WTC11 (cell line): ENCODE results near the gene ALG8. TPM values are rescaled to one million over a fixed set of nuclear protein-coding genes. Genes with fewer than 3 reads are reported as not detected.

ENCODE experiments used
- ATAC-seq: fragments of 200-7000 bp; cut with Tn5 transposase; 2 replicates; pipeline ENCODE4 v1.10.0; 2021; ENCODE audit warnings: mild to moderate bottlenecking, moderate library complexity
- CTCF ChIA-PET: fragments of 300-600 bp; sonication (Branson Sonifier 250); formaldehyde crosslinking; loops from one replicate; lab custom pipeline; 2021; ENCODE audit warnings: antibody characterized with exemption; lab: Charles Lee
- POLR2A ChIA-PET: fragments of 350-600 bp; sonication (Branson Sonifier 250); formaldehyde crosslinking; loops from one replicate; lab custom pipeline; 2021; ENCODE audit warnings: antibody characterized with exemption; lab: Charles Lee
- DNase-seq: peaks from one replicate; pipeline ENCODE4 v3.0.0; 2021; ENCODE audit warnings: low spot score
- H3K27ac Mint-ChIP-seq: 2 replicates; pipeline ENCODE4 v1.8.0; 2021; ENCODE audit warnings: mixed read lengths
- H3K27me3 Mint-ChIP-seq: 2 replicates; pipeline ENCODE4 v1.8.0; 2021; ENCODE audit warnings: low read depth, mild to moderate bottlenecking, moderate library complexity, mixed read lengths
- H3K36me3 Mint-ChIP-seq: 2 replicates; pipeline ENCODE4 v1.8.0; 2021; ENCODE audit warnings: mixed read lengths
- H3K4me1 Mint-ChIP-seq: 2 replicates; pipeline ENCODE4 v1.8.0; 2022; ENCODE audit warnings: mixed read lengths
- H3K4me3 Mint-ChIP-seq: 2 replicates; pipeline ENCODE4 v1.8.0; 2021; ENCODE audit warnings: mild to moderate bottlenecking, moderate library complexity, mixed read lengths
- H3K9me3 Mint-ChIP-seq: 2 replicates; pipeline ENCODE4 v1.8.0; 2021; ENCODE audit warnings: mixed read lengths
- ATF1 ChIP-seq: sonication (generic); formaldehyde crosslinking; IDR thresholded peaks from 2 replicates; pipeline ENCODE4 v1.8.1; 2023; ENCODE audit warnings: mild to moderate bottlenecking, moderate library complexity, missing genetic modification reagents
- ELF4 ChIP-seq: sonication (generic); formaldehyde crosslinking; IDR thresholded peaks from 2 replicates; pipeline ENCODE4 v1.8.1; 2022; ENCODE audit warnings: low read depth, mild to moderate bottlenecking, moderate library complexity, missing genetic modification reagents
- ESRRA ChIP-seq: sonication (generic); formaldehyde crosslinking; IDR thresholded peaks from 2 replicates; pipeline ENCODE4 v1.8.1; 2022; ENCODE audit warnings: mild to moderate bottlenecking, missing genetic modification reagents, borderline replicate concordance
- FOXK1 ChIP-seq: sonication (generic); formaldehyde crosslinking; IDR thresholded peaks from 2 replicates; pipeline ENCODE4 v1.8.0; 2022; ENCODE audit warnings: mild to moderate bottlenecking, moderate library complexity, missing genetic modification reagents
- GABPB1 ChIP-seq: sonication (generic); formaldehyde crosslinking; IDR thresholded peaks from 2 replicates; pipeline ENCODE4 v1.8.1; 2023; ENCODE audit warnings: mild to moderate bottlenecking, missing genetic modification reagents
- IRF1 ChIP-seq: sonication (generic); formaldehyde crosslinking; IDR thresholded peaks from 2 replicates; pipeline ENCODE4 v1.8.0; 2023; ENCODE audit warnings: missing genetic modification reagents
- JAZF1 ChIP-seq: fragments of 250-450 bp; sonication (Bioruptor Pico); IDR thresholded peaks from 2 replicates; pipeline ENCODE4 v1.9.0; 2021; ENCODE audit warnings: moderate library complexity, mild to moderate bottlenecking, inconsistent platforms
- MLX ChIP-seq: sonication (generic); formaldehyde crosslinking; IDR thresholded peaks from 2 replicates; pipeline ENCODE4 v1.8.1; 2023; ENCODE audit warnings: mild to moderate bottlenecking, missing genetic modification reagents, moderate library complexity
- MYBL2 ChIP-seq: sonication (generic); formaldehyde crosslinking; IDR thresholded peaks from 2 replicates; pipeline ENCODE4 v1.8.1; 2023; ENCODE audit warnings: mild to moderate bottlenecking, moderate library complexity, missing genetic modification reagents
- PREB ChIP-seq: sonication (generic); formaldehyde crosslinking; IDR thresholded peaks from 2 replicates; pipeline ENCODE4 v1.8.1; 2022; ENCODE audit warnings: mild to moderate bottlenecking, missing genetic modification reagents, moderate library complexity, borderline replicate concordance
- SMAD3 ChIP-seq: sonication (generic); formaldehyde crosslinking; IDR thresholded peaks from 2 replicates; pipeline ENCODE4 v1.8.0; 2022; ENCODE audit warnings: missing genetic modification reagents, mild to moderate bottlenecking, borderline replicate concordance
- STAT6 ChIP-seq: sonication (generic); formaldehyde crosslinking; conservative IDR thresholded peaks from 2 replicates; pipeline ENCODE4 v1.8.1; 2023; ENCODE audit warnings: mild to moderate bottlenecking, low read depth, missing genetic modification reagents, moderate library complexity
- TCF7 ChIP-seq: sonication (generic); formaldehyde crosslinking; IDR thresholded peaks from 2 replicates; pipeline ENCODE4 v1.8.0; 2022; ENCODE audit warnings: mild to moderate bottlenecking, low read depth, missing genetic modification reagents, moderate library complexity
- TEAD1 ChIP-seq: sonication (generic); formaldehyde crosslinking; IDR thresholded peaks from 2 replicates; pipeline ENCODE4 v1.8.0; 2022; ENCODE audit warnings: mild to moderate bottlenecking, missing genetic modification reagents
- USF2 ChIP-seq: sonication (generic); formaldehyde crosslinking; IDR thresholded peaks from 2 replicates; pipeline ENCODE4 v1.8.1; 2023; ENCODE audit warnings: mild to moderate bottlenecking, missing genetic modification reagents, moderate library complexity
- ZNF281 ChIP-seq: sonication (generic); formaldehyde crosslinking; IDR thresholded peaks from 2 replicates; pipeline ENCODE4 v1.8.0; 2023; ENCODE audit warnings: mild to moderate bottlenecking, missing genetic modification reagents
- ZNF423 ChIP-seq: fragments of 250-450 bp; sonication (Bioruptor Pico); IDR thresholded peaks from 2 replicates; pipeline ENCODE4 v2.1.2; 2022; ENCODE audit warnings: mild to moderate bottlenecking, moderate library complexity
- ZNF532 ChIP-seq: fragments of 250-450 bp; sonication (Bioruptor Pico); IDR thresholded peaks from 2 replicates; pipeline ENCODE4 v1.9.0; 2021; ENCODE audit warnings: mild to moderate bottlenecking, borderline replicate concordance
- ZNF671 ChIP-seq: fragments of 250-450 bp; sonication (Bioruptor Pico); IDR thresholded peaks from 2 replicates; pipeline ENCODE4 v1.8.0; 2021; ENCODE audit warnings: mild to moderate bottlenecking
- total RNA-seq: library from RNA; stranded (reverse); gene quantifications from 3 replicates; pipeline ENCODE4 v1.2.3, GENCODE V29; 2021

Gene ALG8
- total RNA-seq, 1 experiment from 2014 or later = 63.8 TPM

- Mint-ChIP-seq H3K27me3 (peaks cover 8% of the 10 kb centered on the region), H3K27ac (peak within 1 kb of the TSS; percentile 92), H3K36me3 (no peaks in the 10 kb centered on the region; the same call in 1 of the 2 replicates), H3K4me3 (peak within 1 kb of the TSS; percentile 91), H3K4me1 (peaks cover 17% of the 10 kb centered on the region), H3K9me3 (no peaks in the 10 kb centered on the region)
- ATAC-seq = peak; percentile 86
- ChIA-PET CTCF (interaction anchor here (0.8 to 2.1 kb wide), 6 partner anchors 33 to 485 kb away, joined by 3 to 7 read pairs (median 6); partner anchors contain the start of gene INTS4), POLR2A (interaction anchor here (0.6 kb wide), 1 partner anchor 85 kb away, joined by 3 read pairs; the partner anchor contains the start of gene INTS4)
- DNase-seq = peak; percentile 69
- TF ChIP-seq ESRRA (CRISPR knock-in tag) (peak; percentile 81; the same call in 1 of the 2 replicates), ZNF532 (CRISPR knock-in tag) (no peak), PREB (peak; percentile 84; the same call in 1 of the 2 replicates), IRF1 (no peak), ZNF281 (CRISPR knock-in tag) (no peak), ATF1 (CRISPR knock-in tag) (0 out of 2 replicates have a peak, but pooled peaks have one; percentile 62), STAT6 (CRISPR knock-in tag) (no peak), GABPB1 (CRISPR knock-in tag) (peak; percentile 81), TEAD1 (peak; percentile 87), TCF7 (CRISPR knock-in tag) (0 out of 2 replicates have a peak, but pooled peaks have one; percentile 49), MLX (CRISPR knock-in tag) (0 out of 2 replicates have a peak, but pooled peaks have one; percentile 62), MYBL2 (peak; percentile 92; the same call in 1 of the 2 replicates), ZNF423 (CRISPR knock-in tag) (no peak), FOXK1 (CRISPR knock-in tag) (peak; percentile 91), JAZF1 (no peak), ELF4 (no peak), SMAD3 (CRISPR knock-in tag) (peak; percentile 55; the same call in 1 of the 2 replicates), ZNF671 (CRISPR knock-in tag) (no peak), USF2 (CRISPR knock-in tag) (no peak)
Observed at GRCh38 chr11:78079232-78080083, 60.0 kb downstream of the ALG8 start, which contains the start of gene NDUFC2. Gene NDUFC2 (minus strand): TSS chr11:78079862. CDS start chr11:78079744, 118 bp downstream.
